ENCODE data around the gene ME2. TPM values are rescaled to one million over a fixed set of nuclear protein-coding genes. Genes with fewer than 3 reads are reported as not detected.

Gene ME2
- total RNA-seq, 6 experiments from 2014 or later: 12.3 to 32.4 (median 19.5) TPM

GRCh38 chr18:50982802-50983179, 103.9 kb downstream of the ME2 start:
- peaks cover 0 to 26% (median 1%) of the 10 kb centered on the region in 4 donors for H3K36me3 ChIP-seq
- WGBS (ENCODE audit: insufficient coverage, low coverage, low lambda C conversion rate, missing lambda C conversion rate): 100% methylated on average over 3 of the region's 3 CpGs
- ATAC-seq (peak; percentile 42 to 59 (median 51)), DNase-seq (no peak)
- H3K4me1 ChIP-seq: no peaks in the 10 kb centered on the region
- no peak overlapping the region for H3K4me3 ChIP-seq
- no peaks in the 10 kb centered on the region for H3K9me3 ChIP-seq
- no peaks in the 10 kb centered on the region for H3K27me3 ChIP-seq
- intact Hi-C loops (cut with DNase I): no loop called here
- TF ChIP-seq, protein P1, sequence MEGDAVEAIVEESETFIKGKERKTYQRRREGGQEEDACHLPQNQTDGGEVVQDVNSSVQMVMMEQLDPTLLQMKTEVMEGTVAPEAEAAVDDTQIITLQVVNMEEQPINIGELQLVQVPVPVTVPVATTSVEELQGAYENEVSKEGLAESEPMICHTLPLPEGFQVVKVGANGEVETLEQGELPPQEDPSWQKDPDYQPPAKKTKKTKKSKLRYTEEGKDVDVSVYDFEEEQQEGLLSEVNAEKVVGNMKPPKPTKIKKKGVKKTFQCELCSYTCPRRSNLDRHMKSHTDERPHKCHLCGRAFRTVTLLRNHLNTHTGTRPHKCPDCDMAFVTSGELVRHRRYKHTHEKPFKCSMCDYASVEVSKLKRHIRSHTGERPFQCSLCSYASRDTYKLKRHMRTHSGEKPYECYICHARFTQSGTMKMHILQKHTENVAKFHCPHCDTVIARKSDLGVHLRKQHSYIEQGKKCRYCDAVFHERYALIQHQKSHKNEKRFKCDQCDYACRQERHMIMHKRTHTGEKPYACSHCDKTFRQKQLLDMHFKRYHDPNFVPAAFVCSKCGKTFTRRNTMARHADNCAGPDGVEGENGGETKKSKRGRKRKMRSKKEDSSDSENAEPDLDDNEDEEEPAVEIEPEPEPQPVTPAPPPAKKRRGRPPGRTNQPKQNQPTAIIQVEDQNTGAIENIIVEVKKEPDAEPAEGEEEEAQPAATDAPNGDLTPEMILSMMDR (IDR thresholded peaks at IDR 0.05): peak in 2 of 4 donors; percentile 23 to 29
- no peak for TF ChIP-seq POLR2A (IDR thresholded peaks at IDR 0.05)
- H3K27ac ChIP-seq: no peak overlapping the region

DNA sequence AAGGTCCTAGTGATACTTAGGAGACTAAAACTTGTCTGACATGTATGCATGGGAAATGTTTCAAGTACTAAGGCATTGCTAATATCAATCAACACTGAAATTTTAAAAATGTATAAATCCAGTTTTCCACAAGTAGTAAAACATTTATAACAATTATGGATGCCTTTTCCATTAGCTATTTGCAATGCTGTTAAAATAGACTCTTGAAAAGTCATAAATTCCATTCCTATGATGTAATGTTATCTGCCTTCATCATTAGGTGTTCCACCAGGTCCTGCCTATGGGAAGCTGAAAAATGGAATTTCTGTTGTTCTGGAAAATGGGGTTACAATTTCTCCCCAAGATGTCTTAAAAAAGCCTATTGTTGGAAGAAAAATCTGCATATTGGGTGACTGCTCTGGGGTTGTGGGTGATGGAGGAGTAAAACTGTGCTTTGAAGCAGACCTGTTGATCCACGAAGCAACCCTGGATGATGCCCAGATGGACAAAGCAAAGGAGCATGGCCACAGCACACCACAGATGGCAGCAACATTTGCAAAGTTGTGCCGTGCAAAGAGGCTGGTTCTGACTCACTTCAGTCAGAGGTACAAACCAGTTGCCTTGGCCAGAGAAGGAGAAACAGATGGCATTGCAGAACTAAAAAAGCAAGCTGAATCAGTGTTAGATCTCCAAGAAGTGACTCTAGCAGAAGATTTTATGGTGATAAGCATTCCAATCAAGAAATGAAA, 107.6 kb downstream of the ME2 start:
- WGBS (ENCODE audit: insufficient coverage, low coverage, low lambda C conversion rate, missing lambda C conversion rate): 100% methylated on average over 1 of the region's 2 CpGs
- Histone ChIP-seq H3K27ac (no peak overlapping the region), H3K4me1 (no peaks in the 10 kb centered on the region), H3K4me3 (no peak overlapping the region), H3K9me3 (no peaks in the 10 kb centered on the region), H3K36me3 (peaks cover 0 to 15% (median 0%) of the 10 kb centered on the region in 4 donors), H3K27me3 (no peaks in the 10 kb centered on the region)
- no peak for DNase-seq
- intact Hi-C loops (cut with DNase I): no loop called here
- peak in 1 of 4 donors; percentile 35 for ATAC-seq
- TF ChIP-seq, protein P1 (IDR thresholded peaks at IDR 0.05): no peak
- no peak for TF ChIP-seq POLR2A (IDR thresholded peaks at IDR 0.05)

DNA sequence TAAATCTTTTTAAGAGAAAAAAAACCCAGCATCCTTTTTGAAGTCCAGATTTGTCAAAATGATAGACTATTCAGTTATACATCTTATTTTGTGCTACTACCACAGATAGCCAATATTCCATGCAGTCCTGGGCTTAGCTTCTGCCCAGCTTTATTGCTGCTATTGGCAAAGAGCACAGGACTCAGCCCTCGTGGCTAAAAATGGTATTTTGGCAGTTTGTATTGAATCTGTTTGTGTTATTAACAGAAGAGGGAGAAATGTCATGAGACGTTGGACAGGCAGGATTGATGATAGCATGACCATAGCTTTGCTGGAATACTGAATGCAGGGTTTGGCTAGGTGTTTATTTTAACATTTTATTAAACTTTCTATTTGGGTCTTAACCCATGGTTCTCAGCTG, 108.3 kb downstream of the ME2 start:
- TF ChIP-seq POLR2A (IDR thresholded peaks at IDR 0.05): no peak
- TF ChIP-seq, protein P1 (IDR thresholded peaks at IDR 0.05): no peak
- H3K4me1 ChIP-seq: no peaks in the 10 kb centered on the region
- H3K27ac ChIP-seq: no peak overlapping the region
- H3K36me3 ChIP-seq: peaks cover 0 to 14% (median 0%) of the 10 kb centered on the region in 4 donors
- H3K9me3 ChIP-seq: no peaks in the 10 kb centered on the region
- DNase-seq: no peak
- WGBS (ENCODE audit: insufficient coverage, low coverage, low lambda C conversion rate, missing lambda C conversion rate): 40% methylated on average over 2 of the region's 2 CpGs
- no peak for ATAC-seq
- H3K27me3 ChIP-seq: no peaks in the 10 kb centered on the region
- H3K4me3 ChIP-seq: no peak overlapping the region
- intact Hi-C loops (cut with DNase I): no loop called here

DNA sequence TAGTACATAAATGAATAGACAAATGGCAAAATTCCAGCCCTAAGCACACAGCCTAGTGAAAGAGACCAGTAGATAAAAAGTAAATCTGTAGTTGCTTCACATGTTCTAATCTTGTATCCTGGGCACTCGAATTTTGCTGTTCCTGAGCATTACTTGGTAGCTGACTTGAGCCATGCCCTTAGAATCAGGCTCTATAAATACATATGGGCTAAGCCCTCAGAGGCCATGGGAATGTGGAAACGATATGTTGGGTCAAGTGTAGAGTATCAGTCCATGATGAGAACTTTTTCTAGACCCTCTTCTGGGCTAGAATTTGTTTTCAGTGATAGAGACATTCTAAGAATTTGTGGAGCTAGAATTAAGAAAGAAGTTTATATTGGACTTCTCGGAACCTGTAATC, 110.8 kb downstream of the ME2 start:
- intact Hi-C loops (cut with DNase I): no loop called here
- no peak for TF ChIP-seq POLR2A (IDR thresholded peaks at IDR 0.05)
- no peak for DNase-seq
- H3K4me3 ChIP-seq: no peak overlapping the region
- no peaks in the 10 kb centered on the region for H3K9me3 ChIP-seq
- H3K36me3 ChIP-seq: peaks cover 0 to 6% (median 0%) of the 10 kb centered on the region in 4 donors
- H3K4me1 ChIP-seq: no peaks in the 10 kb centered on the region
- no peaks in the 10 kb centered on the region for H3K27me3 ChIP-seq
- no peak overlapping the region for H3K27ac ChIP-seq
- no peak for ATAC-seq
- 86% methylated on average over 3 of the region's 3 CpGs for WGBS (ENCODE audit: insufficient coverage, low coverage, low lambda C conversion rate, missing lambda C conversion rate)

- no peaks in the 10 kb centered on the region for H3K36me3 ChIP-seq
- H3K27me3 ChIP-seq: no peaks in the 10 kb centered on the region
- TF ChIP-seq POLR2A (IDR thresholded peaks at IDR 0.05): no peak
- TF ChIP-seq, protein P1 (IDR thresholded peaks at IDR 0.05): no peak
- ATAC-seq (no peak), DNase-seq (no peak)
- no peaks in the 10 kb centered on the region for H3K4me1 ChIP-seq
- no peak overlapping the region for H3K27ac ChIP-seq
- WGBS (ENCODE audit: insufficient coverage, low coverage, low lambda C conversion rate, missing lambda C conversion rate): 92% methylated on average over 3 of the region's 3 CpGs
- H3K4me3 ChIP-seq: no peak overlapping the region
- H3K9me3 ChIP-seq: no peaks in the 10 kb centered on the region
- intact Hi-C loops (cut with DNase I): no loop called here
These were observed 113.4 kb downstream of the ME2 start for GRCh38 chr18:50992351-50992762.
